GM18858 (cell line): Measurements from ENCODE around the gene GAB3.
"Not testable (repeated sequence)": the region's sequence is repeated elsewhere in the genome, so short reads cannot be mapped to it uniquely, and the experiment has no call there.

ENCODE experiments used
- ATAC-seq: cut with Tn5 transposase; IDR thresholded peaks from one replicate; pipeline ENCODE4 v1.9.1; 2021; ENCODE audit not compliant: unreplicated experiment

GAB3 gene

DNA sequence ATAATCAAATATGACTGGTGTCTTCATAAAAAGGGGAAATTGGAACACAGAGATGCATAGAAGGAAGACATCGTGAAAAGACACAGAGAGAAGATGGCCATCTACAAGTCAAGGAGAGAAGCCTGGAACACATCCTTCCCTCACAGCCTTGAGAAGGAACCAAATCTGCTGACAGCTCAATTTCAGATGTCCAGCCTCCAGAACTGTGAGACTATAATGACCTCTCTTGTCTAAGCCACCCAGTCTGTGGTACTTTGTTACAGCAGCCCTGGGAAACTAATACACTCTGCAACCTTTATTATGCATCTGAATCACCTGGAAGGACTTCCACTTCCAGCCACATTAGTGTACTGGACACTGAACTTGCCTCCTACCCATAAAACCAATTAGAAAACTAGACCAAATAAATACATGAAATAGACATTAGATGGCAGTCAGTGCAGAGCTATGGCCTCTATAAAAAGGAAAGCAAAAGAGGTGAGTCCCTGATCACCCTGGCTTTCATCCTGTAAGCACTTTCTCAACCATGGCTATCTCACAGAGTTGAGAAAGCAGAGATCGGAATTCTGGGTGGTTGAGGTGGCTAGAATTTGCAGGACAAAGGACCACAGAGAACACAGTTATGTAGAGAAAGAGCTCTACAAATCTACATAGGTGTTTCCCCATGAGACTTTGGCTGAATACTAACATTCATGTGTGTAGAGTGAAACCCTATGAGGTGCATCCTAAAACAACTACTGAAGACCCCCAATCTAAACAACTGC, 25.7 kb downstream of the GAB3 start:
- ATAC-seq = no peak

DNA sequence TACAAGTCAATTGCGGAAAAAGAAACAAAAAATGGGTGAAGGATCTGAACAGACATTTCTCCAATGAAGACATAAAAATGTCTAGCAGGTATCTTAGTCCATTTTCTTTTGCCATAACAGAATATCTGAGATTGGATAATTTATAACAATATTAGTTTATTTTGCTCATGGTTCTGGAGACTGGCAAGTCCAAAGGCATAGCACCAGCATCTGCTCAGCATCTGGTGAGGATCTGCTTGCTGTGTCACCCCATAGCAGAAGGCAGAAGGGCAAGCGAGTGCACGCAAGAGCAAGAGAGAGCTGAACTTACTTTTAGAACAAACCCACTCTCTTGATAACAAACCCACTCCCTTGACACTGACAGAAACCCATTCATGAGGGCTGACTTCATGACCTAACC, 29.7 kb downstream of the GAB3 start:
- no peak for ATAC-seq

GRCh38 chrX:154720067-154720466, 30.8 kb downstream of the GAB3 start:
- no peak for ATAC-seq

DNA sequence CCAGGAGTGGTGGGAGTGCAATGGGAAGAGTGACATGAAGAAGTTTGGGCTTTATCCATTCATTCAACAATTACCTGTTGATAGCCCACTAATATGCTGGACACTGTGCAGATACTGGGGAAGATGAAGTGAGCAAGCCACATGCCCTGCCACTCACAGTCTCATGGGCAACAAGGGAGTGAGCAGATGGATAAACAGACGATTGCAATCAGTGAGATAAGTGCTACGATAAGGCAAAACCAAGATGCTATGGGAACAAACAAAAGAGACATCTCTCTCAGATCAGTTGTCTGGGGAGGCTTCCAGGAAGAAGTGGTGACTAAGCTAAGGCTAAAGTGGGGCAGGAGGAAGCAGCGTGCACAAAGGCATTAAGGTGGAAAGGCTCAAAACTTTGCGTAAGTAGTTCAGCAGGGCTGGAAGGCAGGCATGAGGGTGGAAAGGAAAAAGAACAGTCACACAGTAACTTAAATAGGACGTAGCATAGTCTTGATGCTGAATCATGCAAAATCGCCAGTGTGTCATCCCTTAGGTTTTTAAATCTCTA, 31.7 kb downstream of the GAB3 start:
- no peak for ATAC-seq

DNA sequence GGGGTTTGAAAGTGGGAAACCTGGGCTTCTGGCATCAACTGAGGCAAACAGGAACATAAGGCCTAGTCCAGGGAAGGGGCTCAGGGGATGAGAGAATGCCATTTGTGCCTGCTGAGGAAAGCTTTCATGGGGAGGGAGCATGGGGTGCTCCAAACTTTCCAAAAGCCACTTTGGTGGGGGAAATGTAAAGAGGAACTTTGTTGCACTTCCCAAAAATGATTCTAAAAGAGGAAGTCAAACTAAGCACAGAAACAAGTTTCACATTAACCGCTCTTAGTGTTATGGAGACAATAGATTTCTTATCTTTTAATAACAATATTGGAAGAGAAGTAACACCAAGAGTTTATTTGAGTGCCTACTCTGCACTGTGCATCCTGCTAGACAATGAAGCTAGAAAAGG, 32.3 kb downstream of the GAB3 start:
- ATAC-seq = no peak

DNA sequence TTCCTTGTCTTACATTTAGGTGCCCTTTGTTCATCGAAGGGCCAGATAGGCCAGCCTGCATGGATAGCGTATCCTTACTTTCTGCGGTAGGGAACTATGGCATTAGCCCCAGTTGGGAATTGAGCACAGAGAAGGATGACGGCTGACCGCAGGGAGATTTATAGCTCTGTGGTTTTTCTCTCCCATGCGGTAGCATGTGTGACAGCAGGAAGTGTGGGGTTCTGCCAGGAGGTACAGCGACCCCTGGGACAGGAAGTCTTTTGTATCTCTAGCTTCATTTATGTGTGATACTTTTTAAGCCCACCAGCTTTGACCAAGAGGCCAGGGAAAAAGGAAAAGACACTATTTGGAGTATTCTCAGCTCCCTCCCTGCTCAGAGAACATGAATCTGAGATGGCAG, 33.1 kb downstream of the GAB3 start:
- ATAC-seq = no peak

- no peak for ATAC-seq
These were observed 35.1 kb downstream of the GAB3 start for GRCh38 chrX:154715825-154716224.

GRCh38 chrX:154714925-154715324, 36.0 kb downstream of the GAB3 start:
- ATAC-seq = peak; percentile 47

GRCh38 chrX:154712781-154713740, 37.8 kb downstream of the GAB3 start:
- ATAC-seq = peak; percentile 84

- ATAC-seq = no peak
These were observed 39.6 kb downstream of the GAB3 start for GRCh38 chrX:154711264-154711663.

DNA sequence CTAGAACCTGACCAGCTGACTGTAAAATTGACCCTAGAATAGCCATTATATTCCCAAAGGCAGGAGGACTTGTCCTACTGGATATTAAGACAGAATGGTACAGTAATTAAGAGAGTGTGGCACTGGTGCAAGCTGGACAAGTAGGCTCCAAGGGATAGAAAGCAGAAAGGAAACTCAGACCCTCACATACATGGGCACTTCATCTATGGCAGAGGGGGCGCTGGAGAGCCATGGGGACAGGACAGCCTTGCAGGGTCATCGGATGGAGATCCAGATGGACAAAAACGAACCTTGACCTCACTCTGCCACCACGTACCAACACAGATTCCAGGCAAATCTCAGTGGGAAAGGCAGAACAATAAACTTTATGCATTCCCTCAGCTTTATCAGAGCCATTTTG, 40.6 kb downstream of the GAB3 start:
- ATAC-seq = no peak

DNA sequence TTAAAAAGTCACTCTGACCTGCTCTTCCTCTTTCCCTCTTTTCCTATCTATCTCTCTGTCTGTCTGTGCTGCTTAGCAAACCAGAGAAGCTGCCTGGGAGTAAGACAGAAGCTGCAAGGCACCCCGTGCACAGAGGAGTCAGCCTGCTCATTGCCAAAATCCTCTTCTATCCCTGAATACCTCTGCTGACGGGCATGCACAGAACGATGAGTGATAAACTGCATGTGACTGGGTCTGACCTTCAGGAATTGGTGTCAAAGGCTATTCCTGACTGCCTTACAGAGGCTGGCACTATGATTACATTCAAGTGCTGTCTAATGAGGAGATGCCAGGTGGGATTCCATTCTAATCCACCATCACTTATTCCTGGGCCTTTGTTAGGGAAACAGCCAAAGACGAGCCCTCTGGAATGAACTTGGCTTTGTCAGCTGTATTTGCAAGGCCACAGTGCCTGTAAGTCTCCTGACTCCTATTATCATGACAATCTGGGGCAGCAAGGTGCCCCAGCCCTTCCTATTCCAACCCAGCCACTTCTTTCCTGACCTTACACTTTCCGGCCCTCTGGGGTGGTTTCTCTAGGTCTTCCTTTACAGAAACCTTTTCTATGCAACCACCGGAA, 52.1 kb downstream of the GAB3 start:
- ATAC-seq = no peak

DNA sequence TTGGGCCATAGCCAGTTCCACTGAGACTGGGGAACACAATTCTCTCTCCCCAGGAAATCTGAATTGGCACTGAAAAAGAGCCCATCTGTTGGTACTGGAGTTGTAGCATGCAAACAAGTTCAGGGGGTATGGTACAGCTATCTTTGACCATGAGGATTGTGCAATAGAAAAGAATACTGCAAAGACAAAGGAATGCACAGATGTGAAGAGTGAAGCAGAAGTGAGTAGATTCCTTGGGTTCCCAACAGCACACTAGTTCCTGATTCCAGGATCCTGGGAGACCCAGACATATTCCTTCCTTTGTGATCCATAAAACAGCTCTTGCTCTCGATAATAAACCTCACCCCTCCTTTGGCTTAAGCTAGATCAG, 54.2 kb downstream of the GAB3 start:
- ATAC-seq = no peak

DNA sequence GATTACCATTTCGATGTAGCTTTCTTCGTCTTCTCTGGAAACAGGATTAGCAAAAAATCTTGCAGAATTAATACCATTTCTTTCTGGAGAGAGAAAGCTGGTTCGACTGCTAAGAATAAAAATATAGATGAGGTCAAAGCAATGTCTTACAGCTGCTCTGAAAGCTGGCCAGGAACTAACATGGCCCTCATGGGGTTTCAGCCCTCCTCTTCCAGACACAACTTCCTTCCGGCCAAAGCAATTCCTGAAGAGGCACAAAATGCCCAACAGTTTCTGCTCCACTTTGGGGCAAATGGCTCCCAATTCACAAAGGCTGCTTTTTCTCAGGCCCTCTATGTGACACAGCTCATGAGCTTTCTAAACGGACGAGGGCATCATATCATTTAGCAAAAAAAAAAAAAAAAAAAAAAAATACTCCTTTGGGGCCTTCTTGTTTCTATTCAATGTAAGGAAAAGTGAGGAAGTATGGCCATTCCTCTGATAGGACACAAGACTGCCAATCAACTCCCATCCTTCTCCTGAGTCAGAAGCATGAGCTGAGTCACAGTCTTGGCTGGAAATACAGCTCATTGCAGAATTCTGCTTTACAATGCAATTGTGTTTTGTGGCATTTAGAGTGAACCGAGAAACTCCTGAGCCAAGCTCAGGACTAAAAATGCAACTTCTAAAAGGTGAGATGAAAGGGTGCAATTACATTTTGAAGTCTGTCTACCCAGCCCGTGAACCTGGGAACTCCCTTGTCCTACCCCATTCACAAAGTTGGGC, 54.8 kb downstream of the GAB3 start:
- ATAC-seq = no peak

GRCh38 chrX:154693394-154693793, 57.5 kb downstream of the GAB3 start:
- ATAC-seq = no peak

DNA sequence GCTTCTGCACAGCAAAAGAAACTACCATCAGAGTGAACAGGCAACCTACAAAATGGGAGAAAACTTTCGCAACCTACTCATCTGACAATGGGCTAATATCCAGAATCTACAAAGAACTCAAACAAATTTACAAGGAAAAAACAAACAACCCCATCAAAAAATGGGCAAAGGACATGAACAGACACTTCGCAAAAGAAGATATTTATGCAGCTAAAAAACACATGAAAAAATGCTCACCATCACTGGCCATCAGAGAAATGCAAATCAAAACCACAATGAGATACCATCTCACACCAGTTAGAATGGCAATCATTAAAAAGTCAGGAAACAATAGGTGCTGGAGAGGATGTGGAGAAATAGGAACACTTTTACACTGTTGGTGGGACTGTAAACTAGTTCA, 60.4 kb downstream of the GAB3 start:
- not testable (repeated sequence) for ATAC-seq

GRCh38 chrX:154672084-154672483, 78.8 kb downstream of the GAB3 start:
- not testable (repeated sequence) for ATAC-seq

- ATAC-seq = not testable (repeated sequence)
These were observed 80.0 kb downstream of the GAB3 start for GRCh38 chrX:154670848-154671247.

DNA sequence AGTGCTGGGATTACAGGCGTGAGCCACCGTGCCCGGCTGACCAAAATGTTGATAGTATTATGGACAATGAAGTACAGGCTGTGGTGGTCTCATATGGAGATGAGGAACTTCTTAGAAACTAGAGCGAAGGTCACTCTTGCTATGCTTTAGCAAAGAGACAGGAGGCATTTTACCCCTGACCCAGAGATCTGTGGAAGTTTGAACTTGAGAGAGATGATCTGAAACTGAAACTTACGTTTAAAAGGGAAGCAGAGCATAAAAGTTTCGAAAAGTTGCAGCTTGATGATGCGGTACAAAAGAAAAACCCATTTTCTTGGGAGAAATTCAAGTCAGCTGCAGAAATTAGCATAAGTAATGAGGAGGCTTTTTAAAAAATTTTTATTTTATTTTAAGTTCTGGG, 89.0 kb downstream of the GAB3 start:
- no peak for ATAC-seq

GRCh38 chrX:154661170-154661569, 89.7 kb downstream of the GAB3 start:
- no peak for ATAC-seq

DNA sequence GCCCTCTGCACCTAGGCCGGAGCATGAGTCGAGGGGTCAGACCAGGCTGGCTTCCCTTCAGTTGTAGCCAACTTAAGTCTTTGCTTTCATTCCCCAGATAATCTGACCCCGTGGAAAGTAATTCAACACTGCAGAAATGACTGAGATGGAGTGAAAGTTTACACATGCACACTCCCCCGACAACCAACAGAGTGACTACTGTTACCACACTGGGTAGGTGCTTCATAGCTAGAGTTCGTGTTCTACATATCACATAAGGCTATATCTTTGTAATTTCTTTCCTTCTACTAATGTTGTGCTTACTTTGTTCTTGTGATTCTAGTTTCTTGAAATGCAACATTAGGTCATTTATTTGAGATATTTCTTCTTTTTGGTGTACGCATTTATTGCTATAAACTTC, 90.3 kb downstream of the GAB3 start:
- ATAC-seq = no peak
